Osteocyte (in vitro differentiated cells): ENCODE data around the gene OR10A7. TPM values are rescaled to one million over a fixed set of nuclear protein-coding genes. Genes with fewer than 3 reads are reported as not detected.
"Not testable (repeated sequence)": the region's sequence is repeated elsewhere in the genome, so short reads cannot be mapped to it uniquely, and the experiment has no call there.

Experiments used
- DNase-seq: peaks from one replicate; pipeline ENCODE4 v3.0.0; 2021; ENCODE audit warnings: mixed read lengths; ENCODE audit not compliant: unreplicated experiment; ENCODE audit errors: extremely low spot score
- H3K27ac Mint-ChIP-seq: one replicate; pipeline ENCODE4 v1.8.0; 2021; ENCODE audit warnings: mild to moderate bottlenecking, mixed read lengths; ENCODE audit not compliant: unreplicated experiment
- H3K27me3 Mint-ChIP-seq: one replicate; pipeline ENCODE4 v1.8.0; 2021; ENCODE audit warnings: mixed read lengths; ENCODE audit not compliant: unreplicated experiment
- H3K36me3 Mint-ChIP-seq: one replicate; pipeline ENCODE4 v1.8.0; 2021; ENCODE audit warnings: mixed read lengths; ENCODE audit not compliant: unreplicated experiment
- H3K4me1 Mint-ChIP-seq: one replicate; pipeline ENCODE4 v1.8.0; 2021; ENCODE audit warnings: mixed read lengths; ENCODE audit not compliant: unreplicated experiment
- H3K4me3 Mint-ChIP-seq: one replicate; pipeline ENCODE4 v1.8.0; 2021; ENCODE audit warnings: mild to moderate bottlenecking, moderate library complexity, mixed read lengths; ENCODE audit not compliant: unreplicated experiment
- H3K9me3 Mint-ChIP-seq: one replicate; pipeline ENCODE4 v1.8.0; 2021; ENCODE audit warnings: mixed read lengths; ENCODE audit not compliant: unreplicated experiment
- CTCF ChIP-seq: fragments of 200-600 bp; sonication (generic); IDR thresholded peaks from 2 replicates; pipeline ENCODE4 v1.5.0; 2021; ENCODE audit warnings: antibody characterized with exemption, mild to moderate bottlenecking, moderate library complexity
- long read RNA-seq: library from polyadenylated mRNA; unstranded; transcript quantifications from one replicate; pipeline ENCODE4 v2.0.0, GENCODE V29; 2021
- total RNA-seq: library from RNA; stranded (reverse); gene quantifications from 2 replicates; pipeline ENCODE4 v1.2.1, GENCODE V29; 2021

Gene OR10A7
- total RNA-seq = not detected in 2 replicates
- long read RNA-seq = 0 reads

GRCh38 chr12:55220725-55221124 is at the start of gene OR10A7:
OR10A7 (plus strand) TSS chr12:55221025; CDS start chr12:55221025, 0 bp downstream.
- DNase-seq = no peak
- Mint-ChIP-seq H3K4me3 (no peak within 1 kb of the TSS), H3K36me3 (no peaks in the 10 kb centered on the region), H3K27me3 (no peaks in the 10 kb centered on the region), H3K4me1 (no peaks in the 10 kb centered on the region), H3K27ac (no peak within 1 kb of the TSS), H3K9me3 (no peaks in the 10 kb centered on the region)
- TF ChIP-seq CTCF = no peak

- Mint-ChIP-seq H3K9me3 (no peaks in the 10 kb centered on the region), H3K4me1 (no peaks in the 10 kb centered on the region), H3K27ac (no peak overlapping the region), H3K4me3 (no peak overlapping the region), H3K36me3 (no peaks in the 10 kb centered on the region), H3K27me3 (no peaks in the 10 kb centered on the region)
- DNase-seq = no peak
- no peak for TF ChIP-seq CTCF
Measured at GRCh38 chr12:55171445-55171844, 49.4 kb upstream of the OR10A7 start.

DNA sequence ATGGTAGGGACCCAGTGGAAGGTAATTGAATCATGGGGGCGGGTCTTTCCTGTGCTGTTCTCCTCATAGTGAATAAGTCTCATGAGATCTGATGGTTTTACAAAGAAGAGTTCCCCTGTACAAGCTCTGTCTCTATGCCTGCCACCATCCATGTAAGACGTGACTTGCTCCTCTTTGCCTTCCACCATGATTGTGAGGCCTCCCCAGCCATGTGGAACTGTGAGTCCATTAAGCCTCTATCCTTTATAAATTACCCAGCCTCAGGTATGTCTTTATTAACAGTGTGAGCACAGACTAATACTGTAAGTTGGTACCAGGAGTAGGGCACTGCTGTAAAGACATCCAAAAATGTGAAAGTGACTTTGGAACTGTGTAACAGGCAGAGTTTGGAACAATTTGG is 49.0 kb upstream of the OR10A7 start:
- not testable (repeated sequence) for H3K4me1 Mint-ChIP-seq, H3K9me3 Mint-ChIP-seq, H3K36me3 Mint-ChIP-seq, H3K27me3 Mint-ChIP-seq, H3K27ac Mint-ChIP-seq, DNase-seq, H3K4me3 Mint-ChIP-seq

DNA sequence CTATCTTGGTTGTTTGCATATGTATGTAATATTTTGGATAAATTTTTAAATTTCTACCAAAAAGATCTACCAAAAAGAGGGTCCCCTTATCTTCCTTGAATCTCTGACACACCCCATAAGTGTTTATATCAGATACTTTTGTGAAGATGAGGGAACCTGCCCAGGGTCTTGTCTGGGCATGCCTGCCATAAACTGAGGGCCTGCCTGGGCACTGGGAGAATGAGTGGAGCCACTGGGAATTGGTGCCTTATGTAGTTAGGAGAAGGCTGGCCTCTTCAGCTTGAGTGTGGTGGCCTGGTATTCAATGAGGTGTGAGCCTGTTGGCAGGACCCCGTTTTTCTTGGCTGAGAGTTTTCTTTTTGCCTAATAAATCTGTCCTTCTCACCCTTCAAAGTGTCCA is 48.1 kb upstream of the OR10A7 start:
- Mint-ChIP-seq H3K36me3 (no peaks in the 10 kb centered on the region), H3K4me1 (no peaks in the 10 kb centered on the region), H3K27me3 (peaks cover 2% of the 10 kb centered on the region), H3K4me3 (no peak overlapping the region), H3K9me3 (no peaks in the 10 kb centered on the region), H3K27ac (no peak overlapping the region)
- TF ChIP-seq CTCF = no peak
- no peak for DNase-seq

GRCh38 chr12:55173456-55173855 is 47.4 kb upstream of the OR10A7 start:
- TF ChIP-seq CTCF = no peak
- no peak overlapping the region for H3K27ac Mint-ChIP-seq
- H3K36me3 Mint-ChIP-seq = no peaks in the 10 kb centered on the region
- no peak for DNase-seq
- H3K9me3 Mint-ChIP-seq = no peaks in the 10 kb centered on the region
- H3K4me1 Mint-ChIP-seq = no peaks in the 10 kb centered on the region
- no peak overlapping the region for H3K4me3 Mint-ChIP-seq
- peaks cover 9% of the 10 kb centered on the region for H3K27me3 Mint-ChIP-seq

- Mint-ChIP-seq H3K36me3 (no peaks in the 10 kb centered on the region), H3K27ac (no peak overlapping the region), H3K4me1 (no peaks in the 10 kb centered on the region), H3K9me3 (no peaks in the 10 kb centered on the region), H3K27me3 (peaks cover 12% of the 10 kb centered on the region), H3K4me3 (no peak overlapping the region)
- DNase-seq = no peak
- TF ChIP-seq CTCF = no peak
Measured at GRCh38 chr12:55188573-55188972, 32.3 kb upstream of the OR10A7 start.
